OCI-LY3 (cell line): ENCODE results near the gene ACCS.

ENCODE experiments used
- H2AFZ ChIP-seq: fragments of 200-600, 300-600 bp; shearing (Covaris generic); 2 replicates; pipeline ENCODE4 v1.6.0; 2014; ENCODE audit warnings: antibody characterized with exemption, low read depth, low read length
- H3K27ac ChIP-seq: fragments of 200-600, 300-600 bp; sonication (generic); 2 replicates; pipeline ENCODE4 v1.5.1; 2014; ENCODE audit warnings: mild to moderate bottlenecking, low read length, moderate library complexity, mixed read lengths
- H3K27me3 ChIP-seq: fragments of 200-600, 300-600 bp; sonication (generic); 2 replicates; pipeline ENCODE4 v1.6.1; 2014; ENCODE audit warnings: low read depth, low read length, mixed read lengths
- H3K36me3 ChIP-seq: fragments of 200-600, 300-600 bp; sonication (generic); replicated peaks from 2 replicates; pipeline ENCODE3; 2014; ENCODE audit warnings: low read depth, low read length, mixed read lengths
- H3K4me1 ChIP-seq: fragments of 300-600, 200-600 bp; sonication (generic); 2 replicates; pipeline ENCODE4 v1.6.1; 2014; ENCODE audit warnings: low read length, mixed read lengths
- H3K4me2 ChIP-seq: fragments of 200-600, 300-600 bp; sonication (generic); 2 replicates; pipeline ENCODE4 v1.6.1; 2014; ENCODE audit warnings: low read length, mixed read lengths
- H3K4me3 ChIP-seq: fragments of 300-600, 200-600 bp; sonication (generic); 2 replicates; pipeline ENCODE4 v1.5.1; 2014; ENCODE audit warnings: antibody characterized with exemption, mild to moderate bottlenecking, low read length, moderate library complexity
- H3K79me2 ChIP-seq: fragments of 300-600, 200-600 bp; shearing (Covaris generic); 2 replicates; pipeline ENCODE4 v1.6.1; 2014; ENCODE audit warnings: mild to moderate bottlenecking, low read length, mixed read lengths
- H3K9ac ChIP-seq: fragments of 300-600, 200-600 bp; shearing (Covaris generic); 2 replicates; pipeline ENCODE4 v1.6.0; 2014; ENCODE audit warnings: mild to moderate bottlenecking, low read length, moderate library complexity
- H3K9me3 ChIP-seq: fragments of 200-600, 300-600 bp; shearing (Covaris generic); 2 replicates; pipeline ENCODE4 v1.6.1; 2014; ENCODE audit warnings: low read length, mixed read lengths; ENCODE audit not compliant: insufficient read depth
- H4K20me1 ChIP-seq: fragments of 200-600, 300-600 bp; sonication (generic); 2 replicates; pipeline ENCODE4 v1.6.1; 2016; ENCODE audit warnings: low read length, mixed read lengths; ENCODE audit not compliant: insufficient read depth
- EZH2phosphoT487 ChIP-seq: fragments of 200-600 bp; shearing (Covaris generic); IDR thresholded peaks from 2 replicates; pipeline ENCODE4 v1.6.1; 2018; ENCODE audit warnings: antibody characterized with exemption, mixed run types, low read depth
- TF ChIP-seq, protein P1 (sequence below): fragments of 200-600, 300-600 bp; sonication (generic); IDR thresholded peaks from 2 replicates; pipeline ENCODE4 v1.5.1; 2014; ENCODE audit warnings: antibody characterized with exemption, low read length, low read depth

Gene ACCS

DNA sequence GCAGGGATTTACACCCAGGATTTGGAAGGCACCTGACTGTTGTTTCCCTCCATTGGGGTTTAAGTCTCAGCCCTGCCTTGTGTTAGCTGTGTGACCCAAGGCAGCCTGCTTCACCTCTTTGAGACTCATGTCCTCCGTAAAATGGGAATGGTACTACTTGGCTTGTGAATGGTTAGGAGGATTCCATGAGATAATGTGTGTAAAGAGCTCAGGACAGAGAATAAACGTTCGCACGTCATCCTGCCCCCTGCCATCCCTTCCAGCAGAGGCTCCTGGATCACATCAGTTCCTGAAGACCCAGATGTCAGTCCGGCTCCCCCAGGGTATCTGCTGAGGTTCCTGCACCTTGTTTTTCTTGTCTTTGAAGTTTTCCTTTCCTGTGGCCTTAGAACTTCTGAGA lies 35.1 kb upstream of the ACCS start:
- Histone ChIP-seq H3K27ac (peak overlapping the region; percentile 97), H3K27me3 (no peaks in the 10 kb centered on the region), H3K9me3 (peaks cover 14% of the 10 kb centered on the region), H3K4me3 (no peak overlapping the region), H3K79me2 (no peaks in the 10 kb centered on the region), H2AFZ (no peak overlapping the region), H3K4me2 (peak overlapping the region; percentile 50), H3K4me1 (peaks cover 69% of the 10 kb centered on the region), H3K36me3 (peaks cover 20% of the 10 kb centered on the region), H4K20me1 (no peaks in the 10 kb centered on the region), H3K9ac (peak overlapping the region; percentile 72)
- TF ChIP-seq, protein P1, sequence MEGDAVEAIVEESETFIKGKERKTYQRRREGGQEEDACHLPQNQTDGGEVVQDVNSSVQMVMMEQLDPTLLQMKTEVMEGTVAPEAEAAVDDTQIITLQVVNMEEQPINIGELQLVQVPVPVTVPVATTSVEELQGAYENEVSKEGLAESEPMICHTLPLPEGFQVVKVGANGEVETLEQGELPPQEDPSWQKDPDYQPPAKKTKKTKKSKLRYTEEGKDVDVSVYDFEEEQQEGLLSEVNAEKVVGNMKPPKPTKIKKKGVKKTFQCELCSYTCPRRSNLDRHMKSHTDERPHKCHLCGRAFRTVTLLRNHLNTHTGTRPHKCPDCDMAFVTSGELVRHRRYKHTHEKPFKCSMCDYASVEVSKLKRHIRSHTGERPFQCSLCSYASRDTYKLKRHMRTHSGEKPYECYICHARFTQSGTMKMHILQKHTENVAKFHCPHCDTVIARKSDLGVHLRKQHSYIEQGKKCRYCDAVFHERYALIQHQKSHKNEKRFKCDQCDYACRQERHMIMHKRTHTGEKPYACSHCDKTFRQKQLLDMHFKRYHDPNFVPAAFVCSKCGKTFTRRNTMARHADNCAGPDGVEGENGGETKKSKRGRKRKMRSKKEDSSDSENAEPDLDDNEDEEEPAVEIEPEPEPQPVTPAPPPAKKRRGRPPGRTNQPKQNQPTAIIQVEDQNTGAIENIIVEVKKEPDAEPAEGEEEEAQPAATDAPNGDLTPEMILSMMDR: no peak
- TF ChIP-seq EZH2phosphoT487: no peak

DNA sequence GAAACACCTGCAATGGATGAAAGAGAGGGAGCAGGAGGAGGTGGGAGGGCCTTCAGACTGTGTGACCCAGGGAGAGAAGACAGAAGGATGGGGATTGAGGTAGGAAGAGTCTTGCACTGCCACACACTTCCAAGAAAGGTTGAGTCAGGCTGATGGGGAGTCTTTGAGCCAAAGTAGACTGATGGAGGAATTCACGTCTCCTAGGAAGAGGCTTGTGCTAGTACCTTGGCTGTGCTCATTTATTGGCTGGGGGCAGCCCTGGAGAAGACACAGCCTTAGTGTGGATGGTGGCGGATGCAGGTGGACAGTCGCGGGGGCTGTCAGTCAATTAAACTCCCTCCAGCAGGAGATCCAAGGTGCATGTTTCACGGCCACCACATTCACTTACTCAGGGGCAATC lies 34.5 kb upstream of the ACCS start:
- Histone ChIP-seq H3K79me2 (no peaks in the 10 kb centered on the region), H3K27me3 (no peaks in the 10 kb centered on the region), H4K20me1 (no peaks in the 10 kb centered on the region), H3K9me3 (peaks cover 8% of the 10 kb centered on the region), H3K4me2 (peak overlapping the region; percentile 50), H3K9ac (peak overlapping the region; percentile 72), H3K4me3 (no peak overlapping the region), H2AFZ (no peak overlapping the region), H3K36me3 (peaks cover 15% of the 10 kb centered on the region), H3K27ac (peak overlapping the region; percentile 97), H3K4me1 (peaks cover 75% of the 10 kb centered on the region)
- TF ChIP-seq EZH2phosphoT487: no peak
- TF ChIP-seq, protein P1: no peak

DNA sequence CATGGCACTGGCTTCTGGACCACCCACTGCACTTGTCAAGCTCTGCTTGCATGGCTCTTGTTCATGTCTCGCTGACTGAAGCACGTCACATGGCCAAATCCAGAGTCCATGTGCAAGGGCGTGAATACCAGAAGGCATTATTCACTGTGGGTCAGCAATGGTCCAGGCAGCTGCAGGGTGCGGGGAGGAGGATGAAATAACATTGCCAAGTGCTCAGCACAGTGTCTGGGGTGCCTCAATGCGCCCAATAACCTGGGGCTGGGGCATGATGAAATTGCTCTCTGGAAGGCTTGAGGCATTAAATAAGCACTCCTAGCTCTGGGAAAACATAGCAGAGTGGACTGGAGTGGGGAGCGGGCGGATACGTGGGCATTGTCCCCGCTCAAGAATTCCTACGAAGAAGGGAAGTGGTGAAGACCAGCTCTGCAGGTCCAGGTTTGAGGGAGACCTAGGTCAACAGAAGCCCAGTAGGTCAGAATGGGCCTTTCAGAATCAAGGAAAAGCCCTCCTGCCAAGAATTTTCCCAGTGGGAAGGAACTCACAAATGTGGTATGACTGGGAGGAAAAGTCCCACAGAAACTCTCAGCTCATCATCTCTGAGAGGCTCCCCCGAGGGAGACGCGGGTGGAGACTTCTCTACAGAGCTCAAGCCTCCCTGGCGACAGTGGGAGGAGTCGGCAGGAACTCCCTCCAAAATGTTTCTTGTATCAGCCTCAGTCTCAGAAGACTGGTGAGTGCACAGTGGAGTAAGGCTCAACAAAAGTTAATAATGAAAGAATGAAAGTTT lies 33.6 kb upstream of the ACCS start:
- H3K4me2 ChIP-seq: peak overlapping the region; percentile 50
- no peak for TF ChIP-seq EZH2phosphoT487
- TF ChIP-seq, protein P1: no peak

DNA sequence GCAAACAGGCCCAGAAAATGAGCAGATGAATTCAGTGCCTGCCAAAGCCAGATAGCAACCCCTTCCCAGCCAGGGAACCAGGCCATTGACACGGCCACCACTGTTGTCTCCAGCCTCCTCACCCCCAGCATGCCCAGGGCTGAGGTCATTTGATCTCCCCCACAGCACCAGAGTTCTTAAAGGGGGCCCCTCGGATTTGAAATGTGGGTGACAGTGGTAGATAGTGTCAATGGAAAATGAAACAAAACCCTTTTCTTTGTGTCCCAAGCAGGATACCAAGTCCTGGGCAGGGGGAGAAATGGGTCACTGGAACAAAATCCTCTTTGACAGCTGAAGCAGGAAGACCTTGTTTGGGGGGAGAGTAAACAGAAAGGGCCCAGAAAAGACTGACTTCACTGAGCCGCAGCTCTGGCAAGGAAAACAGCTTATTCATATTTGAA lies 32.6 kb upstream of the ACCS start:
- Histone ChIP-seq H3K27me3 (no peaks in the 10 kb centered on the region), H3K79me2 (no peaks in the 10 kb centered on the region), H3K4me2 (0 out of 2 replicates have a peak overlapping the region, but pooled peaks have one; percentile 50), H3K9ac (peak overlapping the region; percentile 72; the same call in 1 of the 2 replicates), H3K4me1 (peaks cover 84% of the 10 kb centered on the region), H3K9me3 (0 out of 2 replicates have a peak, but pooled peaks cover 4% of the 10 kb centered on the region), H4K20me1 (no peaks in the 10 kb centered on the region), H3K4me3 (no peak overlapping the region), H2AFZ (no peak overlapping the region), H3K36me3 (peaks cover 7% of the 10 kb centered on the region), H3K27ac (peak overlapping the region; percentile 97)
- no peak for TF ChIP-seq EZH2phosphoT487
- TF ChIP-seq, protein P1: no peak

More for the DNA sequence above, 33.6 kb upstream of the ACCS start:
- Histone ChIP-seq H4K20me1 (no peaks in the 10 kb centered on the region), H3K27ac (peak overlapping the region; percentile 97), H2AFZ (no peak overlapping the region), H3K4me1 (peaks cover 83% of the 10 kb centered on the region), H3K36me3 (peaks cover 8% of the 10 kb centered on the region), H3K4me3 (0 out of 2 replicates have a peak overlapping the region, but pooled peaks have one; percentile 8), H3K27me3 (no peaks in the 10 kb centered on the region), H3K79me2 (no peaks in the 10 kb centered on the region), H3K9ac (peak overlapping the region; percentile 72), H3K9me3 (0 out of 2 replicates have a peak, but pooled peaks cover 4% of the 10 kb centered on the region)
